Astrocyte (in vitro differentiated cells and primary cell): ENCODE data around the gene GDF2.

Experiments used
- EZH2 ChIP-seq: IDR thresholded peaks from 2 replicates; pipeline ENCODE4 v1.6.1; 2012; ENCODE audit warnings: mild to moderate bottlenecking, low read length, inconsistent platforms; ENCODE audit not compliant: insufficient read depth
- TF ChIP-seq, protein P1 (sequence below): IDR thresholded peaks from 2 replicates; pipeline ENCODE4 v1.5.1; 2011; ENCODE audit warnings: low read depth, mild to moderate bottlenecking, inconsistent platforms, low read length, moderate library complexity; ENCODE audit not compliant: insufficient read depth

DNA sequence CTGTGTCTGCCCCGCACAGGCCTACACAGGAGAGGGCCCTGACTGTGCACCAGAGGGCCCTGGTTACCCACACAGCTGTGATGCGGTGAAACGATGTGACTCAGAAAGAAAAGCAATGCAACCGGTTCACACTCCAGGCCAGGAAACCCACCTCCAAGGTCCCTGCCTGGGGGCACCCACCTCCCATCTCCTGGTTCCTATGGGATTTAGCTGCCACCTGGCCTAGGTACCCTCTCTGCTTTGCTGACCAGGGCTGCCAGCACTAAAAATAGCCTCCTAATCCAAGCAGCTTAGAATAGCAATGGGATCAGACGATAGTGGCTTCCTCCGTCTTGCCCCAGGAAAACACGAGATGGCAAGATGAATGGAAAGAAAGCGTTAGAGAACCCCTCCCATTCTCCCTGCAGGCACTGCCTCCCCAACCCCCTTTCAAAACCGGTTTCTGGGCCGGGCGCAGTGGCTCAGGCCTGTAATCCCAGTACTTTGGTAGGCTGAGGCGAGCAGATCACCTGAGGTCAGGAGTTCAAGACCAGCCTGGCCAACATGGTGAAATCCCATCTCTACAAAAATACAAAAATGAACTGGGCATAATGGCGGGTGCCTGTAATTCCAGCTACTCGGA, 38.3 kb downstream of the GDF2 start:
- TF ChIP-seq, protein P1, sequence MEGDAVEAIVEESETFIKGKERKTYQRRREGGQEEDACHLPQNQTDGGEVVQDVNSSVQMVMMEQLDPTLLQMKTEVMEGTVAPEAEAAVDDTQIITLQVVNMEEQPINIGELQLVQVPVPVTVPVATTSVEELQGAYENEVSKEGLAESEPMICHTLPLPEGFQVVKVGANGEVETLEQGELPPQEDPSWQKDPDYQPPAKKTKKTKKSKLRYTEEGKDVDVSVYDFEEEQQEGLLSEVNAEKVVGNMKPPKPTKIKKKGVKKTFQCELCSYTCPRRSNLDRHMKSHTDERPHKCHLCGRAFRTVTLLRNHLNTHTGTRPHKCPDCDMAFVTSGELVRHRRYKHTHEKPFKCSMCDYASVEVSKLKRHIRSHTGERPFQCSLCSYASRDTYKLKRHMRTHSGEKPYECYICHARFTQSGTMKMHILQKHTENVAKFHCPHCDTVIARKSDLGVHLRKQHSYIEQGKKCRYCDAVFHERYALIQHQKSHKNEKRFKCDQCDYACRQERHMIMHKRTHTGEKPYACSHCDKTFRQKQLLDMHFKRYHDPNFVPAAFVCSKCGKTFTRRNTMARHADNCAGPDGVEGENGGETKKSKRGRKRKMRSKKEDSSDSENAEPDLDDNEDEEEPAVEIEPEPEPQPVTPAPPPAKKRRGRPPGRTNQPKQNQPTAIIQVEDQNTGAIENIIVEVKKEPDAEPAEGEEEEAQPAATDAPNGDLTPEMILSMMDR = no peak
- no peak for TF ChIP-seq EZH2
